HG02610 (cell line): ENCODE results near the gene HK2.

Experiments used
- ATAC-seq: cut with Tn5 transposase; IDR thresholded peaks from one replicate; pipeline ENCODE4 v1.9.1; 2021; ENCODE audit warnings: mild to moderate bottlenecking, moderate library complexity; ENCODE audit not compliant: unreplicated experiment

HK2 gene

GRCh38 chr2:74856599-74856998 lies 22.7 kb downstream of the HK2 start:
- no peak for ATAC-seq

GRCh38 chr2:74857215-74857614 lies 23.3 kb downstream of the HK2 start:
- ATAC-seq = no peak

GRCh38 chr2:74857725-74858124 lies 23.8 kb downstream of the HK2 start:
- no peak for ATAC-seq

GRCh38 chr2:74858281-74858680 lies 24.4 kb downstream of the HK2 start:
- ATAC-seq = no peak

GRCh38 chr2:74860079-74860478 lies 26.2 kb downstream of the HK2 start:
- ATAC-seq = no peak

- ATAC-seq = no peak
These were observed 26.6 kb downstream of the HK2 start for GRCh38 chr2:74860521-74860920.

- ATAC-seq = no peak
These were observed 27.6 kb downstream of the HK2 start for GRCh38 chr2:74861531-74861930.

- ATAC-seq = no peak
These were observed 28.4 kb downstream of the HK2 start for GRCh38 chr2:74862020-74862964.

GRCh38 chr2:74863802-74864248 lies 29.9 kb downstream of the HK2 start:
- no peak for ATAC-seq

GRCh38 chr2:74864728-74865722 lies 31.1 kb downstream of the HK2 start:
- ATAC-seq = no peak

- no peak for ATAC-seq
These were observed 32.1 kb downstream of the HK2 start for GRCh38 chr2:74865770-74866674.

GRCh38 chr2:74867841-74868658 lies 34.1 kb downstream of the HK2 start:
- ATAC-seq = no peak

GRCh38 chr2:74869517-74869916 lies 35.6 kb downstream of the HK2 start:
- ATAC-seq = no peak

GRCh38 chr2:74870951-74871350 lies 37.0 kb downstream of the HK2 start:
- ATAC-seq = no peak

GRCh38 chr2:74871414-74871813 lies 37.5 kb downstream of the HK2 start:
- no peak for ATAC-seq

GRCh38 chr2:74872389-74872836 lies 38.5 kb downstream of the HK2 start:
- no peak for ATAC-seq

- ATAC-seq = no peak
These were observed 39.2 kb downstream of the HK2 start for GRCh38 chr2:74873012-74873665.

- no peak for ATAC-seq
These were observed 40.0 kb downstream of the HK2 start for GRCh38 chr2:74873678-74874640.
